GM12878 (cell line): Measurements from ENCODE around the gene FAM9C.

Source experiments
- EGR1 ChIP-seq, 2 experiments: IDR thresholded peaks; 1 replicate in 1 of 2; 2 replicates in 1 of 2; pipeline ENCODE4 v1.6.1; 2011 to 2012; ENCODE audit warnings: low read depth in 2 of 2, low read length in 2 of 2, borderline replicate concordance in 1 of 2, mild to moderate bottlenecking in 1 of 2, moderate library complexity in 1 of 2
- NFIC ChIP-seq: IDR thresholded peaks from 2 replicates; pipeline ENCODE4 v1.6.1; 2012; ENCODE audit warnings: low read depth, mild to moderate bottlenecking, inconsistent platforms, low read length, moderate library complexity
- YY1 ChIP-seq: IDR thresholded peaks from 2 replicates; pipeline ENCODE4 v1.6.1; 2011; ENCODE audit warnings: low read depth, mild to moderate bottlenecking, low read length

DNA sequence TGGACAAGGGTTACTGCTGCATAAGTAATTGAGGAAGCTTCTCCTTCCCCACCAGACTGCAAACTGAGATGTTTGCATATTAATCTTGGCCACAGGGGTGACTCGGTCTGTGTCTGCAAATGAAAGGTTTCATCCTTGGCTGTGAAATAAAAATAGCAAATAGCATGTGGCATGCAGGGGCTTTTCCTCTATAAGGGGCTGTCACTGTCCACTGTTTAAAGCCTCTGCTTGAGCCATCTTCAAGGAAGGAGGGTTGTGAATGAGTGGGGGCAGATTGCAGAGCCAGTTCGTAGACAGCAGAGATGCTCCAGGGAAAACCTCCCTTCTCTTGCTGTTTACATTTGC is 36.3 kb downstream of the FAM9C start:
- TF ChIP-seq YY1 (no peak), EGR1 (IDR thresholded peaks at IDR 0.05; ENCODE audit: borderline replicate concordance in 1 of 2, low read depth in 2 of 2, low read length in 2 of 2) (no peak), NFIC (no peak; the same call in 1 of the 2 replicates)
